WI38 (cell line): ENCODE data around the gene ZP3.
A peak's percentile ranks its signal among the peaks of the same experiment; 100 is the strongest.
"Not testable (repeated sequence)": the region's sequence is repeated elsewhere in the genome, so short reads cannot be mapped to it uniquely, and the experiment has no call there.

Source experiments
- H3K4me3 ChIP-seq: 2 replicates; pipeline ENCODE4 v1.5.1; 2011; ENCODE audit warnings: low read depth, mild to moderate bottlenecking, control low read depth, low read length
- CTCF ChIP-seq: IDR thresholded peaks from 2 replicates; pipeline ENCODE4 v1.5.1; 2012; ENCODE audit warnings: low read depth, mild to moderate bottlenecking, control low read depth, low read length

Gene ZP3

GRCh38 chr7:76386691-76387260 lies 38.0 kb upstream of the ZP3 start:
- no peak overlapping the region for H3K4me3 ChIP-seq
- no peak for TF ChIP-seq CTCF

- H3K4me3 ChIP-seq: not testable (repeated sequence)
Measured at GRCh38 chr7:76387789-76388188, 37.0 kb upstream of the ZP3 start.

GRCh38 chr7:76390092-76390491 lies 34.7 kb upstream of the ZP3 start:
- TF ChIP-seq CTCF: no peak
- H3K4me3 ChIP-seq: no peak overlapping the region

- TF ChIP-seq CTCF: no peak
- peak overlapping the region; percentile 36 for H3K4me3 ChIP-seq
Measured at GRCh38 chr7:76392531-76393115, 32.1 kb upstream of the ZP3 start.

- H3K4me3 ChIP-seq: peak overlapping the region; percentile 62
- TF ChIP-seq CTCF: no peak
Measured at GRCh38 chr7:76393116-76394031, 31.4 kb upstream of the ZP3 start.

- no peak overlapping the region for H3K4me3 ChIP-seq
- no peak for TF ChIP-seq CTCF
Measured at GRCh38 chr7:76394957-76395356, 29.8 kb upstream of the ZP3 start.

GRCh38 chr7:76395605-76395964 lies 29.2 kb upstream of the ZP3 start:
- H3K4me3 ChIP-seq: not testable (repeated sequence)

GRCh38 chr7:76395965-76396726 lies 28.6 kb upstream of the ZP3 start:
- no peak for TF ChIP-seq CTCF
- H3K4me3 ChIP-seq: no peak overlapping the region
